Spleen (tissue), 11 donors: ENCODE results near the gene NPC1L1. TPM values are rescaled to one million over a fixed set of nuclear protein-coding genes. Genes with fewer than 3 reads are reported as not detected.

ENCODE experiments used
- DNase-seq: peaks from one replicate; pipeline ENCODE4 v3.0.0-alpha.2; 2020
- H3K27ac ChIP-seq, 8 donors: fragments of 200-600 bp; sonication (generic) in 7 of 8; 1 replicate in 4 of 8; 2 replicates in 4 of 8; pipeline versions ENCODE4 v1.5.0 to v1.8.0; 2016 to 2021; ENCODE audit warnings: inconsistent platforms in 4 of 8, mild to moderate bottlenecking in 4 of 8, moderate library complexity in 1 of 8
- H3K27me3 ChIP-seq, 7 donors: fragments of 200-600 bp; sonication (generic) in 6 of 7; replicated peaks in 1 of 7; 1 replicate in 4 of 7; 2 replicates in 3 of 7; pipeline versions ENCODE4 v1.5.0 to v1.8.0; 2016 to 2021; ENCODE audit warnings: inconsistent platforms in 3 of 7, mild to moderate bottlenecking in 1 of 7
- H3K36me3 ChIP-seq, 6 donors: fragments of 200-600 bp; sonication (generic) in 5 of 6; 1 replicate in 4 of 6; 2 replicates in 2 of 6; pipeline versions ENCODE4 v1.5.0 to v1.8.0; 2016 to 2021; ENCODE audit warnings: inconsistent platforms in 2 of 6
- H3K4me1 ChIP-seq, 6 donors: fragments of 200-600 bp; sonication (generic) in 5 of 6; 1 replicate in 3 of 6; 2 replicates in 3 of 6; pipeline versions ENCODE4 v1.5.0 to v1.8.0; 2016 to 2021; ENCODE audit warnings: inconsistent platforms in 3 of 6
- H3K4me3 ChIP-seq, 8 donors: fragments of 200-600 bp; sonication (generic) in 7 of 8; 1 replicate in 4 of 8; 2 replicates in 4 of 8; pipeline versions ENCODE4 v1.5.0 to v1.8.0; 2016 to 2021; ENCODE audit warnings: inconsistent platforms in 4 of 8, mild to moderate bottlenecking in 4 of 8, moderate library complexity in 2 of 8
- H3K9me3 ChIP-seq, 8 donors: fragments of 200-600 bp; sonication (generic) in 7 of 8; 1 replicate in 4 of 8; 2 replicates in 4 of 8; pipeline versions ENCODE4 v1.5.0 to v1.8.0; 2016 to 2021; ENCODE audit warnings: inconsistent platforms in 4 of 8
- CTCF ChIP-seq, 11 experiments: fragments of 200-600 bp in 7 of 11; fragments of 450-650 bp in 4 of 11; sonication (generic) in 4 of 11; IDR thresholded peaks in 8 of 11; conservative IDR thresholded peaks in 3 of 11; 1 replicate in 7 of 11; 2 replicates in 4 of 11; pipeline versions ENCODE4 v1.4.0 to v1.8.0; 2016 to 2021; ENCODE audit warnings: antibody characterized with exemption in 11 of 11, inconsistent platforms in 4 of 11, mild to moderate bottlenecking in 1 of 11
- POLR2A ChIP-seq, 3 donors: fragments of 450-650 bp; IDR thresholded peaks; one replicate each; pipeline ENCODE4 v1.5.1; 2017; ENCODE audit warnings: antibody characterized with exemption in 3 of 3, mild to moderate bottlenecking in 1 of 3
- POLR2AphosphoS5 ChIP-seq, 3 donors: sonication (generic); formaldehyde crosslinking; IDR thresholded peaks; one replicate each; pipeline ENCODE4 v1.5.1; 2017; ENCODE audit warnings: antibody characterized with exemption in 3 of 3
- WGBS, 5 donors: extraction: QIAGEN DNeasy Blood & Tissue Kit in 3 of 5; methylation state at CpG; one replicate each; pipeline versions ENCODE4 v1.1.5 to v1.1.7; 2013 to 2018; 5-methylcytosine and 5-hydroxymethylcytosine counted together
- intact Hi-C: fragments of 100-400 bp; cut with DNase I; formaldehyde crosslinking; loops from one replicate; pipeline ENCODE4 v1.15.0; 2023; ENCODE audit warnings: low total_unique reads
- polyA plus RNA-seq, 3 donors: library from polyadenylated mRNA; stranded (reverse); fragments of 200-250 nt; gene quantifications; one replicate each; pipeline ENCODE4 v1.2.1, GENCODE V29; 2013
- total RNA-seq, 7 donors: library from RNA; depleted of rRNA in 3 of 7; stranded (reverse); fragments of >200 nt in 3 of 7; fragmentation: NEBNext Ultra II Directional in 4 of 7; extraction: Animal tissue kit (Norgen Biotek cat#: 25700) in 4 of 7; gene quantifications; one replicate each; pipeline versions ENCODE4 v1.1.0 to v1.2.1, GENCODE V29; 2016 to 2021
- donor health status: healthy with polysubstance abuse.
- donor health status: DM: no; HTN: no; CAD: no; lungs with moderate emphysema.
- donor health status: DM: no; HTN: no; CAD: no.
- donor health status: Bipolar disorder and iron deficiency.
- donor health status: healthy.
- donor health status: DM: no; HTN: no; CAD: no.
- donor health status: DM: yes; HTN: yes; CAD: no.

The NPC1L1 gene
- total and polyA plus RNA-seq, 10 donors: 0.02 to 0.07 (median 0.03) TPM; not detected in 6

DNA sequence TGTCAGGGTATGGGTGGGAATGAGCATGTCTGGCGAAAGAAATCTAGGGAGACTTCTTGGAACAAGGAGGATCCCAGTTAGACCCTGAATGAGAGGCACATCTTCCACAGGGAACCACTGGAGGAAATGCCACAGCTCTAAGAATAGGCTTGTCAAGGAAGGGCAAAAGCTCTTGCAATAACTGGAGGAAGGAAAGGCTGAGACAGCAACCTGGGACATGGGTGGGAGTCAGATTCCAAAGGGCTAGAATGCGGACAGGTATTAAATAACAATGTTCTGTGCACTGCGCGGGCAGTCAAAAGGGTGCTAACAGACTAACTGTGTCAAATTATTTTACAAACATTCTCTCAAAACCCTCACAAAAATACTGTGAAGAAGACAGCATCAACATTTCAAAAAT is 55.1 kb downstream of the NPC1L1 start:
- intact Hi-C loops: no loop called here
- Histone ChIP-seq H3K36me3 (peaks cover 7 to 48% (median 42%) of the 10 kb centered on the region in 6 donors), H3K4me3 (no peak overlapping the region), H3K4me1 (peaks cover 18 to 64% (median 58%) of the 10 kb centered on the region in 6 donors), H3K27ac (no peak overlapping the region), H3K27me3 (no peaks in the 10 kb centered on the region), H3K9me3 (peaks cover 0 to 19% (median 16%) of the 10 kb centered on the region in 8 donors)
- TF ChIP-seq POLR2A (IDR thresholded peaks at IDR 0.05): no peak
- no peak for TF ChIP-seq CTCF (IDR thresholded peaks at IDR 0.05 in 8 of 11, conservative IDR thresholded peaks at IDR 0.05 in 3 of 11)
- no peak for TF ChIP-seq POLR2AphosphoS5 (IDR thresholded peaks at IDR 0.05)
- no peak for DNase-seq
- 89 to 94% (median 92%) methylated on average over 4 of the region's 4 CpGs for WGBS, 5 donors

DNA sequence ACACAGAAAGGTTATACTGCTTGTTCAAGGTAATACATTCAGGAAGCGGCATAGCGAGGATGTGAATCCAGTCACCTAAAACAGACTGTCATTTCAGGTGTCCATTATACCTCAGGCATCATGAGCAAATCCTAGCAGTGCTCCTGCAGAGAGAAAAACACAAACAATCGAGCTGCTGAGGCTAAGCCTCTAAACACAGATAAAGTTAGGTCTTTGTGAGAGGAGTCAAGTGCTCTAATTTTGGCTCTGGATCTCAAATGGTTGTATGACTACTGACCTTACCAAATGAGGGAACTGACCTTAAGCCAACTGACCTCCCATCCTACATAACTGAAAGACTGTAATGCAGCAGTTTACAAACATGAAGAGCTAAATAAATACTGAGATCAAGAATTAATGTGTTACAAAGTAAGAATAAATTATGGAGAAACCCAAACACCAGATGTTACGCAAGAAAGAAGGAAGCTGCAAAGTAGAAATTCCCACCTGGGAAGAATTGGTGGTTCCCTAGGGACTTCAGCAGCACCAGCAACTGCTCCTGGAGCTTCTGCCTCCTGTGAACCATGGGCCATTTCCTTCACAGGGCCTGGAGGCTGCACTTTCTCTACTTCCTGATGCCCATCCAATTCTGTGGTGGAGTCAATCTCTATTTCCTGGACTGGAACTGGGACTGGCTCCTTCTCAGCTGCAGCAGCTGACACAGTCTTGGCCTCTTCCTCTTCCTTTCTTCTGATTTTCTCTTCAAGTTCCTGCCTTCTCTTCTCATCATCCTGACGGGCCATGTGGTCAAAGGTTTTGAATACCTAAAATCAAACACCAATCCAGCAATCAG is 56.4 kb downstream of the NPC1L1 start:
- Histone ChIP-seq H3K4me3 (no peak overlapping the region), H3K27me3 (no peaks in the 10 kb centered on the region), H3K4me1 (peaks cover 18 to 60% (median 54%) of the 10 kb centered on the region in 6 donors), H3K9me3 (peaks cover 0 to 19% (median 16%) of the 10 kb centered on the region in 8 donors), H3K27ac (no peak overlapping the region), H3K36me3 (peaks cover 7 to 61% (median 47%) of the 10 kb centered on the region in 6 donors)
- 79 to 85% (median 80%) methylated on average over 5 of the region's 5 CpGs for WGBS, 5 donors
- no peak for DNase-seq
- TF ChIP-seq CTCF (IDR thresholded peaks at IDR 0.05 in 8 of 11, conservative IDR thresholded peaks at IDR 0.05 in 3 of 11) (no peak), POLR2AphosphoS5 (IDR thresholded peaks at IDR 0.05) (no peak), POLR2A (IDR thresholded peaks at IDR 0.05) (no peak)
- intact Hi-C loops: no loop called here

DNA sequence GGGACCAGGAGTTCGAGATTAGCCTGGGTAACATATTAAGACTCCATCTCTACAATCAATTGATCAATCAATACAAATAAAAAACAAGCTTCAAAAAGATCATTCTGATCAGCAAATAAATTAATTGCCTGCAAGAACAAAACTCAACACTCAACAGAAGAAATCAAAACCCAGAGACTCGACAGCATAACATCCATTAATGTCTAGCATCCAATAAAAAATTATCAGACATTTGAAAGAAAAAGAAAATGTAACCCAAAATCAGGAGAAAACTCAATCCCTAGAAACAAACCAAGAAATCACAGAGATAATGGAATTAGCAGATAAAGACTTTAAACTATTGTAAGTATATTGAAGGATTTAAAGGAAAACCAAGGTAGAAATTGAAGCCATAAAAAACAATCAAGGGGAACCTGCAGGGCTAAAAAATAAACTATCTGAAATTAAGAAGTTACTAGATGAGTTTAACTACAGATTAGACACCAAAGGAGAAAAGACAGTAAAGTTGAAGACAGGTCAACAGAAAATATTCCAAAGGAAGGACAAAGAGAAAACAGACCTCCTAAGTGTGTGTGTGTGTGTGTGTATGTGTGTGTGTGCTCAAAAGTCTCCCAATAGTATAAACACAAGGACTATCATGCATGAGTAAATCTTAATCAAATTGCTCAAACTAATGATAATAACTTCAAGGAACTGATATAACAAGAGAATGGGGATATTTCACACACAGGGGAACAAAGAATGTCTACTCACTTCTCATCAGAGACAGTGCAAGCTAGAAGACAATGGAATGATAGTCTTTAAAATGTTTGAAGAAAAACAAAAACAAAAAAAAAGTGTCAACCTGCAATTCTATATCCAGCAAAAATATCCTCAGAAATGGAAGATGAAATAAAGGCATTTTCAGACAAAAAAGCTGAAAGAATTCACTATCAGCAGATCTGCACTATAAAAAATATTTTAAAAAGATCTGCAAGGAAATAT is 58.3 kb downstream of the NPC1L1 start:
- no peak for DNase-seq
- Histone ChIP-seq H3K4me3 (no peak overlapping the region), H3K36me3 (peaks cover 7 to 81% (median 62%) of the 10 kb centered on the region in 6 donors), H3K27ac (no peak overlapping the region), H3K4me1 (peaks cover 7 to 46% (median 35%) of the 10 kb centered on the region in 6 donors), H3K9me3 (peaks cover 0 to 19% (median 16%) of the 10 kb centered on the region in 8 donors), H3K27me3 (no peaks in the 10 kb centered on the region)
- TF ChIP-seq CTCF (IDR thresholded peaks at IDR 0.05 in 8 of 11, conservative IDR thresholded peaks at IDR 0.05 in 3 of 11) (no peak), POLR2AphosphoS5 (IDR thresholded peaks at IDR 0.05) (no peak), POLR2A (IDR thresholded peaks at IDR 0.05) (no peak)
- 95 to 98% (median 97%) methylated on average over 2 of the region's 2 CpGs for WGBS, 5 donors
- intact Hi-C loops: no loop called here
